PC-9 (cell line): ENCODE data around the gene TROAP. TPM values are rescaled to one million over a fixed set of nuclear protein-coding genes. Genes with fewer than 3 reads are reported as not detected.

Source experiments
- BruUV-seq: library from RNA; stranded (reverse); fragments of 400-500 nt; replicated peaks from 2 replicates; lab custom pipeline; 2021; lab: Mats Ljungman, UMichigan
- CTCF ChIA-PET: fragments of 300-600 bp; sonication (Branson Sonifier 250); formaldehyde crosslinking; loops from one replicate; lab custom pipeline; 2022; ENCODE audit warnings: antibody characterized with exemption; lab: Charles Lee
- POLR2A ChIA-PET: fragments of 300-600 bp; sonication (Branson Sonifier 250); formaldehyde crosslinking; loops from one replicate; lab custom pipeline; 2022; ENCODE audit warnings: antibody characterized with exemption; ENCODE audit not compliant: unreplicated experiment; lab: Charles Lee
- DNase-seq, 2 experiments: peaks; one replicate each; pipeline versions ENCODE4 v3.0.0 to v3.0.0-alpha.2; 2015 to 2022; ENCODE audit warnings: mixed read lengths in 1 of 2
- H2AFZ ChIP-seq: fragments of 200-600 bp; sonication (generic); 2 replicates; pipeline ENCODE4 v1.8.1; 2017; ENCODE audit warnings: antibody characterized with exemption
- H3F3A ChIP-seq: fragments of 200-600 bp; sonication (generic); 2 replicates; pipeline ENCODE4 v1.8.1; 2017; ENCODE audit warnings: antibody characterized with exemption, mild to moderate bottlenecking, low read depth; ENCODE audit not compliant: insufficient read depth
- H3K27ac ChIP-seq: fragments of 200-600 bp; sonication (generic); 2 replicates; pipeline ENCODE4 v1.6.1; 2016; ENCODE audit warnings: mixed run types
- H3K27me3 ChIP-seq: fragments of 200-600 bp; sonication (generic); 2 replicates; pipeline ENCODE4 v1.6.1; 2016; ENCODE audit warnings: low read depth, mixed run types; ENCODE audit not compliant: insufficient read depth
- H3K36me3 ChIP-seq: fragments of 200-600 bp; sonication (generic); 2 replicates; pipeline ENCODE4 v1.6.1; 2016; ENCODE audit warnings: low read depth, mixed run types
- H3K4me1 ChIP-seq: fragments of 200-600 bp; sonication (generic); replicated peaks from 2 replicates; pipeline ENCODE4 v1.6.1; 2016; ENCODE audit warnings: mixed run types; ENCODE audit not compliant: insufficient read depth
- H3K4me2 ChIP-seq: fragments of 200-600 bp; sonication (generic); 2 replicates; pipeline ENCODE4 v1.6.1; 2017; ENCODE audit warnings: mixed run types
- H3K4me3 ChIP-seq: fragments of 200-600 bp; sonication (generic); 2 replicates; pipeline ENCODE4 v1.6.1; 2016; ENCODE audit warnings: mixed run types
- H3K79me2 ChIP-seq: fragments of 200-600 bp; sonication (generic); 2 replicates; pipeline ENCODE4 v1.6.1; 2017; ENCODE audit warnings: low read depth, mixed run types
- H3K9me2 ChIP-seq: fragments of 200-600 bp; sonication (generic); 2 replicates; pipeline ENCODE4 v1.8.1; 2017; ENCODE audit warnings: mild to moderate bottlenecking; ENCODE audit not compliant: insufficient read depth
- H3K9me3 ChIP-seq: fragments of 200-600 bp; sonication (generic); 2 replicates; pipeline ENCODE4 v1.8.1; 2016; ENCODE audit warnings: low read depth; ENCODE audit not compliant: insufficient read depth
- H4K20me1 ChIP-seq: fragments of 200-600 bp; sonication (generic); 2 replicates; pipeline ENCODE4 v1.8.1; 2017; ENCODE audit not compliant: insufficient read depth
- EZH2 ChIP-seq: fragments of 200-600 bp; sonication (generic); IDR thresholded peaks from 2 replicates; pipeline ENCODE4 v1.8.0; 2017; ENCODE audit warnings: antibody characterized with exemption, low read depth
- intact Hi-C: fragments of 100-400 bp; cut with micrococcal nuclease; formaldehyde crosslinking; loops from one replicate; pipeline ENCODE4 v1.10.0; 2022; ENCODE audit not compliant: unreplicated experiment
- total RNA-seq: library from RNA; stranded (reverse); gene quantifications from 2 replicates; pipeline ENCODE4 v1.2.3, GENCODE V29; 2021
- TF ChIP-seq, protein P1 (sequence below): fragments of 200-600 bp; sonication (generic); conservative IDR thresholded peaks from 2 replicates; pipeline ENCODE4 v1.6.1; 2017; ENCODE audit warnings: mixed run types, antibody characterized with exemption, mild to moderate bottlenecking, moderate library complexity

TROAP gene
- total RNA-seq, 1 experiment from 2014 or later = 79.9 TPM

- Histone ChIP-seq H3F3A (peaks cover 13% of the 10 kb centered on the region; the same call in 1 of the 2 replicates), H3K4me3 (no peak overlapping the region), H4K20me1 (no peaks in the 10 kb centered on the region), H3K27me3 (no peaks in the 10 kb centered on the region), H3K36me3 (no peaks in the 10 kb centered on the region), H3K4me2 (no peak overlapping the region), H3K4me1 (no peaks in the 10 kb centered on the region), H2AFZ (no peak overlapping the region), H3K79me2 (no peaks in the 10 kb centered on the region), H3K9me3 (no peaks in the 10 kb centered on the region), H3K27ac (no peak overlapping the region), H3K9me2 (no peaks in the 10 kb centered on the region)
- ChIA-PET CTCF (no interaction called here), POLR2A (interaction anchor here (1.2 kb wide), 1 partner anchor 11 kb away, joined by 4 read pairs; the partner anchor contains the start of gene TROAP)
- intact Hi-C loops = no loop called here
- TF ChIP-seq, protein P1, sequence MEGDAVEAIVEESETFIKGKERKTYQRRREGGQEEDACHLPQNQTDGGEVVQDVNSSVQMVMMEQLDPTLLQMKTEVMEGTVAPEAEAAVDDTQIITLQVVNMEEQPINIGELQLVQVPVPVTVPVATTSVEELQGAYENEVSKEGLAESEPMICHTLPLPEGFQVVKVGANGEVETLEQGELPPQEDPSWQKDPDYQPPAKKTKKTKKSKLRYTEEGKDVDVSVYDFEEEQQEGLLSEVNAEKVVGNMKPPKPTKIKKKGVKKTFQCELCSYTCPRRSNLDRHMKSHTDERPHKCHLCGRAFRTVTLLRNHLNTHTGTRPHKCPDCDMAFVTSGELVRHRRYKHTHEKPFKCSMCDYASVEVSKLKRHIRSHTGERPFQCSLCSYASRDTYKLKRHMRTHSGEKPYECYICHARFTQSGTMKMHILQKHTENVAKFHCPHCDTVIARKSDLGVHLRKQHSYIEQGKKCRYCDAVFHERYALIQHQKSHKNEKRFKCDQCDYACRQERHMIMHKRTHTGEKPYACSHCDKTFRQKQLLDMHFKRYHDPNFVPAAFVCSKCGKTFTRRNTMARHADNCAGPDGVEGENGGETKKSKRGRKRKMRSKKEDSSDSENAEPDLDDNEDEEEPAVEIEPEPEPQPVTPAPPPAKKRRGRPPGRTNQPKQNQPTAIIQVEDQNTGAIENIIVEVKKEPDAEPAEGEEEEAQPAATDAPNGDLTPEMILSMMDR = no peak
- TF ChIP-seq EZH2 = no peak
- BruUV-seq = no TSS peak
- DNase-seq = no peak
Measured at GRCh38 chr12:49334226-49334625, 11.2 kb downstream of the TROAP start.

DNA sequence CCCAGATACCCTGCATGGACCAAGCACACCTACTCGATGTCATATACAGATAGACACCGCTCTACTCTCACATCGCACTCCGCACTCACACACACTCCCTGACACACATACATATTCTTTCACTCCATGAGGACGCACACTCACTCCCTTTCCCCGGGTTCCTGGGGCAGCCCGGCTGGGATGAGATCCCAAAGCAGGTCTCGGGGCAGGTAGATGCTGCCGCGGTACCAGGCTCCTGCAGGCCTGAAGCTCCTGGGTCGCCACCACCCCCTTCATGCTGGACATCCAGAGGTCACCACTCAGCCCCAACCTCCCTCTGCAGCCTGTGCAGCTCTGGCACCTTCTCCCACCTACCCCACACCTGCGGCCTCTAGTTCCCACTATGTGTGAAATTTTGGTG is 11.6 kb downstream of the TROAP start:
- Histone ChIP-seq H3K27me3 (no peaks in the 10 kb centered on the region), H3K79me2 (no peaks in the 10 kb centered on the region), H3K36me3 (no peaks in the 10 kb centered on the region), H3F3A (peaks cover 13% of the 10 kb centered on the region; the same call in 1 of the 2 replicates), H3K4me1 (no peaks in the 10 kb centered on the region), H2AFZ (no peak overlapping the region), H3K27ac (no peak overlapping the region), H3K9me2 (no peaks in the 10 kb centered on the region), H3K4me3 (no peak overlapping the region), H3K4me2 (no peak overlapping the region), H4K20me1 (no peaks in the 10 kb centered on the region), H3K9me3 (no peaks in the 10 kb centered on the region)
- TSS peak; percentile 8 for BruUV-seq
- TF ChIP-seq EZH2 = no peak
- TF ChIP-seq, protein P1 = no peak
- intact Hi-C loops = no loop called here
- DNase-seq = no peak
- CTCF ChIA-PET = no interaction called here
- POLR2A ChIA-PET = interaction anchor here (1.2 kb wide), 1 partner anchor 12 kb away, joined by 4 read pairs; the partner anchor contains the start of gene TROAP

DNA sequence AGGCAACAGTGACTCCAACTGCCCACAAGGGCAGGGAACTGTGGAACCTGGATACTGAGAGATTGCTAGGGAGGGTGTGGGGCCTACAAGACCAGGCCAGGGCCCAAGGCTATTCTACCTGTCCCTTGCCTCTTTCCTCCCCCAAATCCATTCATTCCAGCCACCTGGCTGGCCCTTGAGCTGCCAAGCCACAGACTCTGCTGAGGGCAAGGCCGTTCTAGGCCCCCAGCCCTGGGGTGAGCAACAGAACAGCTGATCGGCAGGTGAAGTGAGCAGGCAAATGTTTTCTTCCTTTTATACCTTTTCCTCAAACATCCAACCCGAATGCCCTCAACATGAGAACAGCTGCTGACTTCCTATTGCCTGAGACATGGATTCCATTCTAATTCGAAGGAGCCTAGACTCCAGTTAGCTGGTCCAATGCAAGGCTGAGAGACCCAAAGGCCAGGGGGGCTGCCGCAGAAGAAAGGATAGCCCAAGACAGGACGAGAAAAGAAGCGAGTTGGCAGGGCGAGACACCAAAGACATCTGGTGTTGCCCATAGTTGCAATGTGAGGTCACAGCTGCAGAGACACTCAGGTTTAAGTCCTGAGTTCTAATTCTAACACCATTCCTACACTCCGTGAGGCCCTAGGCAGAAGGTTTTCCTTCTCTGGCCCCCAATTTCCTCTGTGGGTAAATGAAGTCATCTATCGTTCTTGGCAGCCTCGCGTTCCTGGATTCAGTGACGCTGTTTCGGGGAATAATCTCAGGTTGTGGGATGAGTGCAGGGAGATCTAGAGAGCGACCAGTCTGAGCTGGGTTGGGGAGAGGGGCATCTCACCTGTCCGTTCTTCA is 12.3 kb downstream of the TROAP start:
- Histone ChIP-seq H4K20me1 (no peaks in the 10 kb centered on the region), H2AFZ (no peak overlapping the region), H3F3A (peaks cover 17% of the 10 kb centered on the region; the same call in 1 of the 2 replicates), H3K9me2 (no peaks in the 10 kb centered on the region), H3K4me1 (no peaks in the 10 kb centered on the region), H3K9me3 (no peaks in the 10 kb centered on the region), H3K36me3 (no peaks in the 10 kb centered on the region), H3K27me3 (no peaks in the 10 kb centered on the region; the same call in 1 of the 2 replicates), H3K4me2 (no peak overlapping the region), H3K27ac (no peak overlapping the region), H3K4me3 (no peak overlapping the region), H3K79me2 (no peaks in the 10 kb centered on the region)
- ChIA-PET POLR2A (interaction anchor here (1.2 kb wide), 1 partner anchor 12 kb away, joined by 4 read pairs; the partner anchor contains the start of gene TROAP), CTCF (interaction anchor here (0.7 kb wide), 1 partner anchor 223 kb away, joined by 3 read pairs; no protein-coding TSS in a partner anchor)
- TF ChIP-seq EZH2 = no peak
- TF ChIP-seq, protein P1 = no peak
- intact Hi-C loops = no loop called here
- no TSS peak for BruUV-seq
- no peak for DNase-seq
